RCC 7860 (cell line): ENCODE data around the gene RAP1A.
A peak's percentile ranks its signal among the peaks of the same experiment; 100 is the strongest.

ENCODE experiments used
- DNase-seq: peaks from one replicate; pipeline ENCODE4 v3.0.0-alpha.2; 2015; ENCODE audit warnings: low spot score
- FAIRE-seq: peaks from 2 replicates; lab custom pipeline; 2012; peaks lifted over from hg19 to GRCh38; lab: Jason Lieb, UNC

RAP1A gene

GRCh38 chr1:111750856-111751255 is 131.3 kb downstream of the RAP1A start:
- FAIRE-seq (no peak), DNase-seq (no peak)

- FAIRE-seq = no peak
- DNase-seq = no peak
Observed at GRCh38 chr1:111751906-111752575, 132.5 kb downstream of the RAP1A start.

- FAIRE-seq (no peak), DNase-seq (peak; percentile 28)
Observed at GRCh38 chr1:111754984-111755330, 135.4 kb downstream of the RAP1A start.

GRCh38 chr1:111755331-111756123 is 135.9 kb downstream of the RAP1A start, which contains the start of gene DDX20:
TSS of gene DDX20 (plus strand) at chr1:111755901. CDS start at chr1:111755925, 24 bp downstream.
- peak; percentile 88 for DNase-seq
- FAIRE-seq = peak; percentile 24

GRCh38 chr1:111756124-111756513 is 136.5 kb downstream of the RAP1A start:
- FAIRE-seq = no peak
- no peak for DNase-seq

- FAIRE-seq (no peak), DNase-seq (no peak)
Observed at GRCh38 chr1:111758373-111758772, 138.8 kb downstream of the RAP1A start.

GRCh38 chr1:111761717-111762116 is 142.1 kb downstream of the RAP1A start:
- DNase-seq (no peak), FAIRE-seq (no peak)

- DNase-seq = no peak
- FAIRE-seq = no peak
Observed at GRCh38 chr1:111762332-111762731, 142.7 kb downstream of the RAP1A start.
